GM08714 (cell line): Measurements from ENCODE around the gene NHERF1.

ENCODE experiments used
- H3K4me3 ChIP-seq: fragments of 200-500 bp; sonication (Bioruptor generic); 2 replicates; pipeline ENCODE4 v1.5.1; 2014; ENCODE audit warnings: mild to moderate bottlenecking, low read length, inconsistent platforms
- ZNF274 ChIP-seq: IDR thresholded peaks from 2 replicates; pipeline ENCODE4 v1.6.1; 2012; ENCODE audit warnings: mild to moderate bottlenecking, low read depth, low read length

NHERF1 gene

DNA sequence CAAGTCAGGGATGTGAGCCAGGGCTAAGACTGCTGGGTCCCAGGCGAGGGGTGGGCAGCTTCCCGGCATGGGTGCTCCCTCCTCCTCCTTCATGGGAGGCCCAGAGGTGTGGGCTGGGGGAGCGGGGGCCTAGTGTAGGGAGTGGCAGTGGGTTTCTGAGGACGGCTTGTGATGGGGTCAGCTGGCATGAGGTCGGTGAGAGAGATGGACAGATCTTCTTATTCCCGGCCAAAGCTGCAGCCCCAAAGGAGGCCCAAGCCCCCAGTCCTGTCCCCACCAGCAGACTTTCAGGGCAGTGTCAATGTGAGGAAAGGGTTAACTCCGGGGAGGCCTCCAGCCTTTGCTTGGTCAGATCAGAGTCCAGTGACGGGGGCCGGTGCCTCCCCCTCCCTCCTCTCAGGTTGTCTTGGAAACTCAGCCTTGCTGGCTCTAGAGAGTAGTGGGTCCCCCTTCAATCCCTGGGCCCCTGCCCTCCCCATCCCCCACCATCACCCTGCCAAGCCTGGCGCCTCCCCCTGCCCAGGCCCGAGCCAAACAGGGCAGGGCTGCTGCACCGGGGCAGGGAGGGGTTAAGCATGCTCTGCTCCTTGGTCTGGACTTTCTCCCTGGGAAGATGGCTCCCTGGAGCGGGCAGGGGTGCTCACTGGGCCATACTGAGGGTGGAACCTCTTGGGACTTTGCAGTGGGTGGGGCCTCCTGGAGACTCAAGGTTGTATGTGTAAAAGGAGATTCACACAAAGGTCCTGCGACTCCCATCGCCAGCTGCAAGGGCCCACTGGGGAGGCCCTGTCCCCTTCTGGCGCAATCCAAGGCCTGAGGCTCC lies 15.3 kb downstream of the NHERF1 start:
- TF ChIP-seq ZNF274: no peak
- no peak overlapping the region for H3K4me3 ChIP-seq

DNA sequence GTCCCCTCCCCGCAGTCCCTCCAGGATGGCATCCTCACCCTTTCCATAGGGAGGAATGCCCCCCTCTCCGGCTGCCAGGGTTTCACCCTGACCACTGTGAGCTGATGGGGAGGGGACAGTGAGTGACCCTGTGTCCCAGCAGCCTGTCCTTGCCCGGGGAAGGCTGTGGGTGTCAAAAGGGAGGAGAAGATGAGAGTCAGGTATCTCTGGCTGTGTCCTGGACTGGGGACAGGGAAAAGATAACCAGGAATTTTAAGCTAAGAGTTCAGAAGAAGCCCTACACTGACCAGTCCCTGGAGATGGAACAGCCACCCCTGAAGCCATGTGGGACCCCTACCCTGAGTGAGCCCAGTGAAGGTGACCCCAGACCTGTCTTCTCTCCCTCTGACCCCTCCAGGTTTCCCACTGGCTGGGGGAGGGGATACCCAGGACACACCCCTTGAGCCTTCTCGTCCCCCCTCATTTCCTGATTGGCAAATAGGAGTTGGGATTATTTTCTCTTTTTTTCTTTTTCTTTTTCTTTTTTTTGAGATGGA lies 16.4 kb downstream of the NHERF1 start:
- TF ChIP-seq ZNF274: no peak
- no peak overlapping the region for H3K4me3 ChIP-seq

DNA sequence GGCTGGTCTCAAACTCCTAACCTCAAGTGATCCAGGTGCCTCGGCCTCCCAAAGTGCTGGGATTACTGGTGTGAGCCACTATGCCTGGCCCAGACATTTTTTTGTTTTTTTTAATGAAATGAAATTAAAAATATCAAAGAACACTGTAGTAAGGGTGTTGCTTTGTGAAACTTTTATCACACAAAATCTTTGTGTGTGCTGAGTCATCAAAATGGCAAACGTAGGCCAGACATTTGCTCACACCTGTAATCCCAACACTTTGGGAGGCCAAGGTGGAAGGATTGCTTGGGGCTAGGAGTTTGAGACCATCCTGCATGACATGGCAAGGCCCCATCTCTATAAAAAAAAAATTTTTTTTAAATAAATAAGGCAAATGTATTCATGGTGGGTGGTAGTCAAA lies 18.0 kb downstream of the NHERF1 start:
- TF ChIP-seq ZNF274: no peak
- no peak overlapping the region for H3K4me3 ChIP-seq

DNA sequence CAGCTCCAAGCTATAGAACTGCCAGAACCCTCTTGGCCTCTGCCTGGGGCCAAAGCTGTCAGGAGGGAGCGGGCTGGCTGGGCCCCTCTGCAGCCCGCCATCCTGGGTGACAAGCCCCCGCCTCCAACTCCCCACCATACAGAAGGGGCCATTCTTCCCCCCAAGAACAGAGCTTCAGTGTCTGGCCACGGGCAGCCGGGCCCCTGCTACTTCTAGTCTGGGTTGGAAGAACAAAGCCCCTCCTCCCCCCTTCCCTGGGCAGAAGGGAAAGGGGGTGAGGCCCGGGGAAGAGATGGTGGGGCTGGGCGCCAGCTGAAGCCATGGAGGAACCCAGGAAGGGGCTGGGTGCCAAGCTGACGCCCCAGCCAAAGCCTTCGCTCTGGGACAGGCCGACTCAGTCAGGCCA lies 18.7 kb downstream of the NHERF1 start:
- H3K4me3 ChIP-seq: no peak overlapping the region
- TF ChIP-seq ZNF274: no peak

DNA sequence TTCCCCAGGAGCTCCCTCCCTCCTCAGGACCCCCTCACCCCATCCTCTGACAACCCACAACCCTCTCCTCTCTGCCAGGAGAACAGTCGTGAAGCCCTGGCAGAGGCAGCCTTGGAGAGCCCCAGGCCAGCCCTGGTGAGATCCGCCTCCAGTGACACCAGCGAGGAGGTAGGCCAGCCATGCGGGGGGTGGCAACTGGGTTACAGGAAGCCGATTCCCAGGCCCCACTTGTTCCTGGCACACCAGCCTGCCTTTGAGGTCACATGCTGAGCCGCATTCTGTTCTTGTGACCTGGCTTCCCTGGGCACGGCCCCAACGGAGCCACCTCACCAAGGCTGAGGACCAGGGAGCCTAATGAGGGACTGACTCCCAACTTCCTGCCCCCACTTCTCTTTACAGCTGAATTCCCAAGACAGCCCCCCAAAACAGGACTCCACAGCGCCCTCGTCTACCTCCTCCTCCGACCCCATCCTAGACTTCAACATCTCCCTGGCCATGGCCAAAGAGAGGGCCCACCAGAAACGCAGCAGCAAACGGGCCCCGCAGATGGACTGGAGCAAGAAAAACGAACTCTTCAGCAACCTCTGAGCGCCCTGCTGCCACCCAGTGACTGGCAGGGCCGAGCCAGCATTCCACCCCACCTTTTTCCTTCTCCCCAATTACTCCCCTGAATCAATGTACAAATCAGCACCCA lies 19.8 kb downstream of the NHERF1 start:
- no peak for TF ChIP-seq ZNF274
- H3K4me3 ChIP-seq: no peak overlapping the region

DNA sequence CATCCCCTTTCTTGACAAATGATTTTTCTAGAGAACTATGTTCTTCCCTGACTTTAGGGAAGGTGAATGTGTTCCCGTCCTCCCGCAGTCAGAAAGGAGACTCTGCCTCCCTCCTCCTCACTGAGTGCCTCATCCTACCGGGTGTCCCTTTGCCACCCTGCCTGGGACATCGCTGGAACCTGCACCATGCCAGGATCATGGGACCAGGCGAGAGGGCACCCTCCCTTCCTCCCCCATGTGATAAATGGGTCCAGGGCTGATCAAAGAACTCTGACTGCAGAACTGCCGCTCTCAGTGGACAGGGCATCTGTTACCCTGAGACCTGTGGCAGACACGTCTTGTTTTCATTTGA lies 20.3 kb downstream of the NHERF1 start:
- TF ChIP-seq ZNF274: no peak
- H3K4me3 ChIP-seq: no peak overlapping the region

- no peak for TF ChIP-seq ZNF274
- H3K4me3 ChIP-seq: no peak overlapping the region
Observed at GRCh38 chr17:74769266-74769855, 20.9 kb downstream of the NHERF1 start.

- TF ChIP-seq ZNF274: no peak
Observed at GRCh38 chr17:74769856-74770497, 21.5 kb downstream of the NHERF1 start.

DNA sequence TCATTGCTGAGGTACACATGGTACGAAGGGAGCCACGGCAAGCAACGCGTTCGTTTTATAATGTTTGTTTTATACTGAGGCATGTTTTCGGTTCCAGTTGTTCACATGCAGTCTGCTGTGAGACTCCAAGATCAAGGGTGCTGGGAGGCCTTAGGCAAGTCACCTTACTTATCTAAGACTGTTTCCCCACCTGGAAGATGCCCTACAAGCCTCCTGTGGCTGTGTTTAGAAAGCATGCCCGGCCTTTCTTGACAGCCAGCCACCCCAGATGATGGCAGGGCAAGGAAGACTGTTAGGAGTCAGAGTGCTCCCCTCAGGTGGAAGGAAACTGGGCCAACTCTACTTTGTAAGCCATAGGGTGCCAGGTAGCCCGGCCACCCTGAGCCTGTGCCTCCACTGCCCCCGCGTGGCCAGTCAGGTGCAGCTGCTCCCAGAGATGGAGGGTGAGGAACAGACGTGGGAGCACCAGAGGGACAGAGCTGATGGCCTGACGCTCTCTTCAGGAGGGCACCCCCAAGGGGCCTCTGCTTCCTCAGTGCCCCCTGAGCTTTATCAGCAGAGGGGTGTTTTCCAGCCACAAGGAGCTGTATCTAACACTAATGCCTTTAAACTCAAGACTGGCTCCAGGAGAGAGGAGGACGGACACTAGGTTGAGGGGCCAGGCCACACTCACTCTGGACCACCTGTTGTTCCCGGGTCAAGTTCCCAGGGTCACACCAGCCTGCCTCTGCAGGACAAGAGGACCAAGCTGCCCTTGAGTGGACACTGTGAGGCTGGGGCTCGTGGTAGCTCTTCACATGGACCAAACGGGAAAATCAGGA lies 22.3 kb downstream of the NHERF1 start:
- TF ChIP-seq ZNF274: no peak
- H3K4me3 ChIP-seq: no peak overlapping the region

More at GRCh38 chr17:74769856-74770497, 21.5 kb downstream of the NHERF1 start:
- no peak overlapping the region for H3K4me3 ChIP-seq

- no peak for TF ChIP-seq ZNF274
- no peak overlapping the region for H3K4me3 ChIP-seq
Observed at GRCh38 chr17:74771319-74771914, 23.0 kb downstream of the NHERF1 start.

DNA sequence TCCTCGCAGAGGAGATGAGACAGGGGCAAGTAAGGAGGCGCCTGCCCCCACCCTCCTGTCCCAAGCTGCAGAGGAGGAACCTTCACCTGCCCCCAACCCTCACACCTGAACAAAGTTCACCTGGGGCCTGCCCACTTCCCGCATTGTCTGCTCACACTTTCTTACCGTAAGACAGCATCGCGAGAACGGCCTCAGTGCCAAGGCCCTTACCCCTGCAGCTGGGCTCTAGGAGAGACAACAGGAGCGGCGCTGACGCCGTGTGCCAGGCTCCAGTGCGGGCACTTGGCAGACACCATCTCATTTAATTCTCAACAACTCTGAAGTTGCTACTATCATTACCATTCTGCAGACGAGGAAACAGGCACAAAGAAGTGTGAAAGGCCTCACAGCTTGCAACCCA lies 23.6 kb downstream of the NHERF1 start:
- TF ChIP-seq ZNF274: no peak
- no peak overlapping the region for H3K4me3 ChIP-seq

DNA sequence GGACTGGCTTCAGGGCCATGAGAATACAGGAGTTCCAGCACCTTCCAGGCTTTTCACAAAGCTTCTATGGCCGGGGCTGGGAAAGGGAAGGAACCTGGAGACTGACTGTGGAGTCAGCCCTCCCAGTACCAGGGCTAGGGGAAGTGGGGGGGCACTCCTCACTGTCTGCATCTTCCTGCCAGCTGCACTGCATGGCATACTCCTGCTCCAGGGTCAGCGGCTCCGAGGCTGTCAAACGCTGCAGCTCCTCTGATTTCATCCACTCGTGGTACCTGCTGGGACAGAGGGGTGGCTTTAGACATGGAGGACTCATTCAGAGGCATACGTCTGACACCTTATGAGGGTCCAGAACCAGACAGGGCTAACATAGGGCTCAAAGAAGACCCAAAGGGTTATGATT lies 25.0 kb downstream of the NHERF1 start:
- no peak for TF ChIP-seq ZNF274
- H3K4me3 ChIP-seq: no peak overlapping the region

- no peak overlapping the region for H3K4me3 ChIP-seq
- TF ChIP-seq ZNF274: no peak
Observed at GRCh38 chr17:74773871-74774286, 25.5 kb downstream of the NHERF1 start.
